Transverse colon (tissue), 3 donors: ENCODE results near the gene RTTN.

Source experiments
- CTCF ChIP-seq, 5 experiments: fragments of 200-600 bp in 3 of 5; fragments of 450-650 bp in 2 of 5; sonication (generic) in 3 of 5; IDR thresholded peaks; 1 replicate in 2 of 5; 2 replicates in 3 of 5; pipeline ENCODE4 v1.5.1; 2016 to 2017; ENCODE audit warnings: antibody characterized with exemption in 5 of 5, inconsistent platforms in 3 of 5, mild to moderate bottlenecking in 2 of 5, moderate library complexity in 1 of 5
- POLR2A ChIP-seq: fragments of 450-650 bp; IDR thresholded peaks from one replicate; pipeline ENCODE4 v1.6.1; 2016; ENCODE audit warnings: antibody characterized with exemption, mild to moderate bottlenecking, moderate library complexity

- TF ChIP-seq CTCF (IDR thresholded peaks at IDR 0.05) = no peak
- no peak for TF ChIP-seq POLR2A
These were observed 226.5 kb downstream of the RTTN start for GRCh38 chr18:69978732-69979715.
